NCI-H345 treated with DMSO at 0.1 percent for 48 hours (cell line): Measurements from ENCODE around the gene ZNF648.
"Not testable (repeated sequence)": the region's sequence is repeated elsewhere in the genome, so short reads cannot be mapped to it uniquely, and the experiment has no call there.

ENCODE experiments used
- DNase-seq: peaks from one replicate; lab custom pipeline; 2025; ENCODE audit not compliant: unreplicated experiment; lab: John Stamatoyannopoulos, UW

Gene ZNF648, protein sequence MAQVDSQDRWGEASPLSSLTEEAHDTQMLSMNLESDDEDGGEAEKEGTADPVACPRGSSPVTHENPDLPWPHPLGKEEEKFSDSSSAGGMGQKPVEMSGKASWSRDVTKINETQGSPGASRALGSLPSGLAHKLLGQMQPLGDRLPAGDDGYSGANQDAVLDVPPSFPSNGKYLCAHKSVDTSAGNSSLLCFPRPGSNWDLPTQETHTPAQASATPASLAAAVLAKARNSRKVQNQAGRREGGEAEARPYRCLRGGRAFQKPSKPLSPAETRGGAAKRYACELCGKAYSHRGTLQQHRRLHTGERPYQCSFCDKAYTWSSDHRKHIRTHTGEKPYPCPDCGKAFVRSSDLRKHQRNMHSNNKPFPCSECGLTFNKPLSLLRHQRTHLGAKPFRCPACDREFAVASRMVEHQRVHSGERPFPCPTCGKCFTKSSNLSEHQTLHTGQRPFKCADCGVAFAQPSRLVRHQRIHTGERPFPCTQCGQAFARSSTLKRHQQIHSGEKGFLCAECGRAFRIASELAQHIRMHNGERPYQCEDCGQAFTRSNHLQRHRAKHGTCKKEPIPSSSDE

DNA sequence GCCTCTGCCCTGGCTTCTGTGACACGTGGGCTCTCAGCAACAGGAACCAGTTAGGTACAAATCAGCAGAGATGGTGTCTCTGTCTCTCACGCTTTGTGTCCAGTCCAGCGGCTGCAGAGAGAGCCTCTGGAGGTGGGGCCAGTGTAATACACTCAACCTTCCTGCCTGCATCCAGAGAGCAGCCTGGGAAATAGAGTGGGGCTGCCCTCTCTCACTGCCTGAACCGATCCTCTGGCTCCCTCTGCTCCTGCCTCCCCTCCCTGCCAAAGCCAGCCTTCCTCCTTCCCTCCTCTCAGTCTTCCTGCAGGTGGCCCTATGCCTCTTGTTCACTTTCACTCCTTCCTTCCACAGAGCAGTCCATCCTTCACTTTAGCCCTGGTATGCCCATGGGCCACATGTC is at the start of gene ZNF648:
Gene ZNF648, minus strand, starts transcription at position 119 of the 400 bp plus-strand sequence. CDS start 3,702 bp downstream, outside the sequence.
- DNase-seq: no peak

- DNase-seq: no peak
These were observed 49.1 kb upstream of the ZNF648 start for GRCh38 chr1:182110635-182111034.

- DNase-seq: no peak
These were observed 48.3 kb upstream of the ZNF648 start for GRCh38 chr1:182109771-182110170.

GRCh38 chr1:182107209-182107608 is 45.7 kb upstream of the ZNF648 start:
- no peak for DNase-seq

DNA sequence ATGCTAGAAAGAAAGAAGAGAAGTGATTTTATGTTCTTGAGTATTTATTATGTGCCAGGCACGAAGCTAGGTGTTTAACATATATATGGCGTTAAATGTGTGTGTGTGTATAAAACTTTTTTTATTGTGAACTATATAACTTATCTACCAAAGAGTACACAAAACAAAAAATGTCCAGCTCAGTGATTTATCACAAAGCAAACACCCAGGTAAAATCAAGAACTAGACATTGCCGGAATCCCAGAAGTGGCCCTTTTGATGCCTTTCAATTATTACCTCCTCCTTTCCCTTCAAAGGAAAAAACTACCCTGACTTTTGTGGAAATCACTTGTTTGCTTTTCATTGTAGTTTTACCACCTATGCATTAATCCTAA is 40.5 kb upstream of the ZNF648 start:
- DNase-seq: no peak

DNA sequence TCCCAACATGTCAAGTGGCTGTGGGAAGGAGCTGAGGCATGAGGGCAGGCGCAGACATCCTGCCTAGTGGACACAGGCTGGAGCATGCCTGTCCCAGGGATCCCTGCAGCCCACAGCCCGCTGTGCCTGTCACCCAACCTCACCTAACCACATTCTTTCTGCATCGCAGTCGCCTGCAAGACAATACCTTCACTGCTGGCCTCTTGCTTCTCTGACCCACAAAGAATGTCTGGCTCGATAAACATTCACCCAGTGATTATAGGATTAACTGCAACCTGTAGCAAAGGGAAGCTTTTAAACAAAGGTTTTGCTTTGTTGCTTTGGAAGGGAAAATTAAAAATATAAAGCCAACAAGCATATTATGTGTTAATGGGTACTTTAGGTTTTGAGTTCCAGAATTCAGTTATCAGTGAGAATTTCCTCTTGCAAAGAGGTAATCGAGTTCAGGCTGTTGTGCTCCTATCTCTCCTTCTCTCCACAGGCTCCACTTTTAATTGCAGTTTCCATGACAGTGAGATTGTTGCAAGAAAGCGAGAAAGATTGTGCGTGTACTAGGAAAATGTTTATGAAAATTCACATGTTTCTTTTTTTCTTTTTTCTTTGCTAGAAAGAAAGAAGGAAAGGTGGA is 40.0 kb upstream of the ZNF648 start:
- DNase-seq: no peak

- DNase-seq: no peak
These were observed 36.8 kb upstream of the ZNF648 start for GRCh38 chr1:182098301-182098700.

GRCh38 chr1:182095946-182096345 is 34.4 kb upstream of the ZNF648 start:
- no peak for DNase-seq

- not testable (repeated sequence) for DNase-seq
These were observed 33.0 kb upstream of the ZNF648 start for GRCh38 chr1:182094514-182095005.

DNA sequence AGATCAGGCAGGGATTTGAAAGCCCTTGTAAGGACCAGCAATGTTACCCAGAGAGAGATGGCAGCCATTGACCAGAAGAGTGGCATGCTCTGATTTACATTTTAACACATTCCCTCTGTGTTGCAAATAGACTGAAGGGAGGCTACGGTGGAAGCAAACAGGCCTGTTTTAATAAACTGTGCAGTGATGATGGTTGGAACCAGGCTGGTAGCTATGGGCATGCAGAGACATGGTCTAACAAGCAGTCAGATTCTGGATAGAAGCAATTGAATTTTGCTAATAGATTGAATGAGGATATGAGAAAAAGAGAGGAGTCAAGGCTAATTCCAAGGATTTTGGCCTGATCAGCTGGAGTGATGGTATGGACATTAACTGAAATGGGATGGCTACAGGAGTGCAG is 32.3 kb upstream of the ZNF648 start:
- no peak for DNase-seq

GRCh38 chr1:182092336-182092735 is 30.8 kb upstream of the ZNF648 start:
- DNase-seq: no peak

- no peak for DNase-seq
These were observed 29.6 kb upstream of the ZNF648 start for GRCh38 chr1:182091083-182091482.

DNA sequence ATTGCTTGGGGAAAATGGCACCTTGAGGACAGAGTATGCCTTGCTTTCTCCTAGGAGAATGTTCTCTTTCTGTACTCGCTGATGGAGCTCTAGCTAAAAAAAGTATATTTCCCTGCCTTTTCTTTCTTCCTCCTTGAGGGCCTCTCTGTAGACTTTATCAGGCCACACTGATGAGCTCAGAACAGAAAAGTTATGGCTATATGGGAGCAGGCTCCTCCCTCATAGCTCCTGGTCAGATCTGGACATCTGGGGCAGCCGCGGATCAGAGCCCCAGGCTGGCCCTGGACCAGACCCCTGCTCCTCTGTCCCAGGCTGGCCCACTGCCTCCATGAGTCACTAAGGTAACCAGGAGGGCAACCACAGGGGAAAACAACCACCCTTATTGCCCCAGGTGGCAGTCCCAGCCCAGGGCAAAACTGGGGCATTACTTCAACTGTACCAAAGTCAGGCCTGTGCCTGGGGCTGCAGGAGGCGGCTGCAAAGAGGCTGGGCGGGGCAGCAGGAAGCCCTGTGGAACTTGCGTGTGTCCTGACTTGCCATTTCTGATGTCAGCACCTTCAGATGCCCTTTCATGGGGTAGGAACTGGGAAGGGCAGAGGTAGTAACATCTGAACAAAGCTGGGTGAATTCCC is 26.3 kb upstream of the ZNF648 start:
- DNase-seq: no peak

DNA sequence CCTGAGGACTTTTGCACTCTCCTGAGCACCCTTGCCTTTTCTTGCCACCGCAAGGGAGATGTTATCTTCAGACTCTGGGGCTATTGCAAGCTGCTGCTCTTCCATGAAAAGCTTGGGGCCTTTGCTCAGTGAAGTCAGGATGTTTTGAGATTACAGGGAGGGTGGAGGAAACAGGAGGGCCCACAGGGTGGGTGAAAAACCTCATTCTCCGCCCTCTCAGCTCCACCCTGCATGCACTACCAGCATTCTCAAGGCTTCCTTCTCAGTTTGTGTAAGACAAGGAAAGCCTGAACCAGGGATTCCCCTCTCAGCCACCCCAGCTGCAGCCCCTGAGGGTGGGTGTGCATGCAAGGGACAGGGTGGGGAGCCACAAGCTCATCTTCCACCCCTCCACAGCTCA is 25.8 kb upstream of the ZNF648 start:
- DNase-seq: no peak

DNA sequence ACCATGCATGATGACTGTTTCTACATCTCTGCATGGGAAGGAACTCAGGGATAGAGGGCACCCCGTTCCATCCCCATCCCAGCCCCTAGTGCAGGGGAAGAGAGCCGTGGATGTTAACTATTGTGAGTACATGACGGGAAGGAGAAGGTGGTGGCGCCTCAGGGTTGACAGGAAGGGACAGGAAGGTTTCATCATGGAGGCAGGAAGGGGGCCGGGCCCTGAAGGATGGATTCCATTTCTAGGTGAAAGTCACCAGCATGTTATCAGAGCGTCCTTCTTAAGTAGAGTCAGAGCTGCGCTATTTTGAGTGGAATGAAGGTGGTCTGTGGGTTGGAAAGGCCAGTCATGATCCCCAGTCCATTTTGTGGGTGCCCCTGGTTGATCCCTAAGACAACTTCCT is 25.1 kb upstream of the ZNF648 start:
- DNase-seq: no peak

- DNase-seq: no peak
These were observed 24.6 kb upstream of the ZNF648 start for GRCh38 chr1:182086136-182086535.

DNA sequence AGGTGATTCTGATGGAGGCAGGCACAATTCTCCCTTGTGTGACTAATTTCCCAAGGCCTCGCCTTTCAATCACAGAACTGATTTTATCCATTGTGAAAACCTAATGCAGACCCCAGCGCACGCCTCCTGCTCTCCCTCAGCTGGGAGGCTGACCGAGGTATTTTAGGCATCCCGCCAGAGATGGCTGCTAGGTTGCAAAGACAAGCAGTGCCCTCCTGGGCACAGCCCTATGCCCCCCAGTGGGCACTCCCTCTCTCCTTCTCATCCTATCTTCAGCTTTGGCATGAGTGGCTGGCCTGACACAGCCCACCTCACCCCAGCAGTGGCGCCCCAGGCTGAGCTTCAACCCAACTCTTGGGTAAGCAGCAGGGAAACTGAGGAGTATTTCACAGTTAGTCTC is 24.2 kb upstream of the ZNF648 start:
- DNase-seq: no peak

DNA sequence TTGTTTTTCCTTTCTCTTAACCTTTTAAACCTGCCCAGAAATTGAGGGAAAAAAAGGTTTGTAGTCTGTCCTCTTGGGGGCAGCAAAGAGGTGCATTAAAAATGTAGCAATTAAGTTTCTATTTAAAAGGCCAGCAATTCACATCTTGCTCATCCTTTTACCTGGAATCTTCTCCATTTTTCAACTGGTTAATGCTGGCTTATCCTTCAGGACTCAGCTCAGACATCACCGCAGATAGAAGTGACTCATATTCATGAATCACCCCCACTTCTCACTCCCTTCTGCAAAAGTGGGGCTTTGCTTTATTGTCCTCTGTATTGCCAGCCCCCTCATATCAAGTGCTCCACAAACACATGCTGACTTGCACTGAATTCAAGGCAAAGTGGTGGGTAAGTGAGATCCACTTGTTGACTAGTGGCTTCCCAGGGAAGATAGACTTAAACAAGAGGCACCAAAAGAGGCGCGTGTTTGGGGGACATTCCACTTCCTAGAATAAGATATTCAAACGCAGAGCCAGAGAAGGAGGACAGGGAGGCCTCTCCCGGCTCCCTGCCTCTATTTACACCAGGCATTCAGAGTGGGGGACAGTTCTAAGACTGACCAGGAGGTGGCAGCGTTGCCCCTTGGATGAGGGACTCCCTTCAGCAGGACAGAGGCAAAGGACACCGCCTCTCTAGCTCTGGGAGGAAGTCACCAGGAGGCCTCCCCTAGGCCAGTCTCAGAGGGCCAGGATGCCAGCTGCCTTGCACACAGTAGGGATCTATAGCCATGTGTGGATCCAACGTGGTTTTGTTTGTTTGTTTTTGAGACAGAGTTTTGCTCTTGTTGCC is 23.2 kb upstream of the ZNF648 start:
- DNase-seq: peak; percentile 72

- DNase-seq: no peak
These were observed 22.5 kb upstream of the ZNF648 start for GRCh38 chr1:182083851-182084486.

DNA sequence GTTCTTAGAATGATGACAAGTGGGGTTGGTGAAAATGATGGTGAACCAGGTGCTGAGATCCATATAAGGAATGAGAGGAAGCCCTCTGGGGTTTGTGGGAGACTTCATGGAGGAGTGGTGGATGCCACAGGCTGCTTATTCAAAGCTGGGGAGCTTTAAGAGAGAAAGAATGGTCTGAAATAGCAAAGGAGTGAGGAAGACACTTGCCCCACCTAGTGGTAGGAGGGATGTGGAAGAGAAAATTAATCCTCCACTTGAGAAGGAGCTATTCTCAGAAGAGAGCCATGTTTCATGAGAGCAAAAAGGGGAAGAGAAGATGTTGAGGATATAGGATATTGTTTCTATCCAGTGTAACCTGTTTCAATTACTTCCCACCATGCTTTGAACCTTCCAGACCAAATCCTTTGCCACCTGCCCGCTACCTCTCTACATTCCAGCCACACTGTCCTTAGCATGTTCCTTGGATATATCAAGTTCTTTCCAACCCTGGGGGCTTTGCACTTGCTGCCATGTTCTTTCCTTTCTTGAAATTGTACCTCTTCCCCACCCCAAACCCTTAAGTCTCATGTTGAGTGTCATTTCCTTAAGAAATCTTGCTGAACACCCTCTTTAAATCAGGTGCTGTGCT is 19.6 kb upstream of the ZNF648 start:
- no peak for DNase-seq
